ENCODE results near the gene PLXNA2. TPM values are rescaled to one million over a fixed set of nuclear protein-coding genes. Genes with fewer than 3 reads are reported as not detected.

The PLXNA2 gene
- total RNA-seq, 2 experiments from 2014 or later = 0.13 to 0.23 TPM

- DNase-seq = no peak
- H3K27me3 Mint-ChIP-seq = no peaks in the 10 kb centered on the region
- TF ChIP-seq, protein P1, sequence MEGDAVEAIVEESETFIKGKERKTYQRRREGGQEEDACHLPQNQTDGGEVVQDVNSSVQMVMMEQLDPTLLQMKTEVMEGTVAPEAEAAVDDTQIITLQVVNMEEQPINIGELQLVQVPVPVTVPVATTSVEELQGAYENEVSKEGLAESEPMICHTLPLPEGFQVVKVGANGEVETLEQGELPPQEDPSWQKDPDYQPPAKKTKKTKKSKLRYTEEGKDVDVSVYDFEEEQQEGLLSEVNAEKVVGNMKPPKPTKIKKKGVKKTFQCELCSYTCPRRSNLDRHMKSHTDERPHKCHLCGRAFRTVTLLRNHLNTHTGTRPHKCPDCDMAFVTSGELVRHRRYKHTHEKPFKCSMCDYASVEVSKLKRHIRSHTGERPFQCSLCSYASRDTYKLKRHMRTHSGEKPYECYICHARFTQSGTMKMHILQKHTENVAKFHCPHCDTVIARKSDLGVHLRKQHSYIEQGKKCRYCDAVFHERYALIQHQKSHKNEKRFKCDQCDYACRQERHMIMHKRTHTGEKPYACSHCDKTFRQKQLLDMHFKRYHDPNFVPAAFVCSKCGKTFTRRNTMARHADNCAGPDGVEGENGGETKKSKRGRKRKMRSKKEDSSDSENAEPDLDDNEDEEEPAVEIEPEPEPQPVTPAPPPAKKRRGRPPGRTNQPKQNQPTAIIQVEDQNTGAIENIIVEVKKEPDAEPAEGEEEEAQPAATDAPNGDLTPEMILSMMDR (IDR thresholded peaks at IDR 0.05) = no peak
- no peak for ATAC-seq
- H3K9me3 Mint-ChIP-seq = no peaks in the 10 kb centered on the region
- ChIA-PET CTCF (interaction anchor here (0.6 to 1.7 kb wide), 3 partner anchors 10 to 30 kb away, joined by 3 to 5 read pairs (median 3); no protein-coding TSS in a partner anchor), POLR2A (interaction anchor here (0.8 kb wide), 1 partner anchor 14 kb away, joined by 3 read pairs; no protein-coding TSS in a partner anchor)
- H3K36me3 Mint-ChIP-seq (ENCODE audit: low read depth) = no peaks in the 10 kb centered on the region
- H3K27ac Mint-ChIP-seq = no peak overlapping the region
- intact Hi-C loops (cut with micrococcal nuclease) = no loop called here
- H3K4me1 Mint-ChIP-seq (ENCODE audit: low read depth) = no peaks in the 10 kb centered on the region
- H3K4me3 Mint-ChIP-seq = no peak overlapping the region
Observed at GRCh38 chr1:208150833-208151458, 93.2 kb downstream of the PLXNA2 start.

DNA sequence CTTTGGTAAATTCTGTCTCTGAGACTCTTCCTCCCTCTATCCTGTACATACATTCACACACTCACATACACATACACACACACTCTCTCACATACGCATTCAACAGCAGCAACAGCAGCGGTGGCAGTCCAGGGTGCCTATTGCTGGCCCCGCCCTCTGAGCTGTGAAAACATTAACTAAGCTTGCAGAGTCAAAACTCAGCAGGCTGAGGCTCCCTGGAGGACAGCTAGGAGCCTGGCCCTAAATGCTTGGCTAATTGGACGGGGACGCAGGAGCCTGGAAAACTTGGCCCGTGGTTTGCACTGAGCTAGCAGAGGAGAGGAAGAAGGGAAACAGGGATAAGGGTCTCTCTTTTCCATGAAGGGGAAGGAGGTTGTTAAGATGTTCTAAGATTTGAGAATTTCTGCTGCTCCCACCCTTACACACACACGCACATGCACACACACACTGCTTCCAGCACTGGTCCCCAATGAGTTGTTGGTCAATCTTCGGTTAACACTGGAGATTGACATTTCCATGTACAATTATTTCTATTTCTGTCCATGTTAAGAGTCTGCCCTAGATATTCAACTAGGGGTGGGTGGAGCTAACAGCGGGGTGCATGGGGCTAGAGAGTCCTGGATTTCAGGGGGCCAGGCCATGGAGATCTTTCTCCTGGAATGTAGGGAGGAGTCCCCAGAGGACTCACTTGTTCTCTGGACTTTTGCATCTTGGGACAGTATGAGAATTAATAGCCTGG is 94.2 kb downstream of the PLXNA2 start:
- TF ChIP-seq, protein P1 (IDR thresholded peaks at IDR 0.05) = no peak
- ATAC-seq (no peak), DNase-seq (no peak)
- ChIA-PET POLR2A (no interaction called here), CTCF (interaction anchor here (1.7 kb wide), 1 partner anchor 18 kb away, joined by 5 read pairs; no protein-coding TSS in a partner anchor)
- Mint-ChIP-seq H3K27me3 (no peaks in the 10 kb centered on the region), H3K27ac (no peak overlapping the region), H3K4me3 (no peak overlapping the region), H3K9me3 (no peaks in the 10 kb centered on the region), H3K36me3 (ENCODE audit: low read depth) (no peaks in the 10 kb centered on the region), H3K4me1 (ENCODE audit: low read depth) (no peaks in the 10 kb centered on the region)
- intact Hi-C loops (cut with micrococcal nuclease) = no loop called here

GRCh38 chr1:208149213-208149612 is 95.0 kb downstream of the PLXNA2 start:
- Mint-ChIP-seq H3K27ac (no peak overlapping the region), H3K4me3 (no peak overlapping the region), H3K36me3 (ENCODE audit: low read depth) (no peaks in the 10 kb centered on the region), H3K4me1 (ENCODE audit: low read depth) (no peaks in the 10 kb centered on the region), H3K9me3 (no peaks in the 10 kb centered on the region), H3K27me3 (no peaks in the 10 kb centered on the region)
- TF ChIP-seq, protein P1 (IDR thresholded peaks at IDR 0.05) = no peak
- DNase-seq = no peak
- POLR2A ChIA-PET = no interaction called here
- intact Hi-C loops (cut with micrococcal nuclease) = no loop called here
- ATAC-seq = no peak
- CTCF ChIA-PET = no interaction called here

GRCh38 chr1:208148380-208148779 is 95.8 kb downstream of the PLXNA2 start:
- no peaks in the 10 kb centered on the region for H3K36me3 Mint-ChIP-seq (ENCODE audit: low read depth)
- DNase-seq (no peak), ATAC-seq (no peak)
- no peaks in the 10 kb centered on the region for H3K9me3 Mint-ChIP-seq
- H3K4me3 Mint-ChIP-seq = no peak overlapping the region
- ChIA-PET POLR2A (no interaction called here), CTCF (interaction anchor here (1.1 to 1.4 kb wide), 2 partner anchors 16 to 151 kb away, joined by 3 to 4 read pairs; no protein-coding TSS in a partner anchor)
- TF ChIP-seq, protein P1 (IDR thresholded peaks at IDR 0.05) = no peak
- no peaks in the 10 kb centered on the region for H3K4me1 Mint-ChIP-seq (ENCODE audit: low read depth)
- H3K27ac Mint-ChIP-seq = no peak overlapping the region
- no peaks in the 10 kb centered on the region for H3K27me3 Mint-ChIP-seq
- intact Hi-C loops (cut with micrococcal nuclease) = no loop called here

GRCh38 chr1:208146650-208147049 is 97.5 kb downstream of the PLXNA2 start:
- CTCF ChIA-PET = interaction anchor here (1.1 to 4.2 kb wide), 4 partner anchors 14 to 124 kb away, joined by 4 to 21 read pairs (median 5); partner anchors contain the start of gene PLXNA2
- intact Hi-C loops (cut with micrococcal nuclease) = no loop called here
- no peaks in the 10 kb centered on the region for H3K9me3 Mint-ChIP-seq
- no peak overlapping the region for H3K4me3 Mint-ChIP-seq
- no peaks in the 10 kb centered on the region for H3K4me1 Mint-ChIP-seq (ENCODE audit: low read depth)
- no peak overlapping the region for H3K27ac Mint-ChIP-seq
- no peaks in the 10 kb centered on the region for H3K36me3 Mint-ChIP-seq (ENCODE audit: low read depth)
- DNase-seq (no peak), ATAC-seq (no peak)
- TF ChIP-seq, protein P1 (IDR thresholded peaks at IDR 0.05) = no peak
- POLR2A ChIA-PET = no interaction called here
- H3K27me3 Mint-ChIP-seq = no peaks in the 10 kb centered on the region
